Panc1 (cell line): ENCODE results near the gene MACIR. TPM values are rescaled to one million over a fixed set of nuclear protein-coding genes. Genes with fewer than 3 reads are reported as not detected.

Experiments used
- ATAC-seq: fragments of 200-7000 bp; cut with Tn5 transposase; 2 replicates; pipeline ENCODE4 v1.9.1; 2020; ENCODE audit warnings: mild to moderate bottlenecking, moderate library complexity
- BruUV-seq: library from RNA; stranded (reverse); fragments of 400-500 nt; replicated peaks from 2 replicates; lab custom pipeline; 2021; lab: Mats Ljungman, UMichigan
- CTCF ChIA-PET: fragments of 300-600 bp; sonication (Branson Sonifier 250); formaldehyde crosslinking; loops from one replicate; lab custom pipeline; 2022; ENCODE audit warnings: antibody characterized with exemption; lab: Charles Lee
- POLR2A ChIA-PET: fragments of 300-600 bp; sonication (Branson Sonifier 250); formaldehyde crosslinking; loops from one replicate; lab custom pipeline; 2022; ENCODE audit warnings: antibody characterized with exemption; lab: Charles Lee
- DNase-seq: peaks from one replicate; pipeline ENCODE4 v3.0.0-alpha.2; 2010; ENCODE audit warnings: low read depth, low spot score
- H3K27ac ChIP-seq: 2 replicates; pipeline ENCODE4 v1.5.1; 2011; ENCODE audit warnings: mild to moderate bottlenecking, low read length, inconsistent platforms
- H3K27me3 ChIP-seq: fragments of 200-500 bp; sonication (Bioruptor generic); 2 replicates; pipeline ENCODE4 v1.6.0; 2014; ENCODE audit warnings: low read length, inconsistent platforms; ENCODE audit not compliant: control insufficient read depth, insufficient read depth
- H3K36me3 ChIP-seq: fragments of 200-500 bp; sonication (Bioruptor generic); 2 replicates; pipeline ENCODE4 v1.5.1; 2014; ENCODE audit warnings: inconsistent platforms, mild to moderate bottlenecking, low read length, moderate library complexity; ENCODE audit not compliant: control insufficient read depth, insufficient read depth
- H3K4me1 ChIP-seq: 2 replicates; pipeline ENCODE4 v1.5.1; 2011; ENCODE audit warnings: inconsistent platforms, mild to moderate bottlenecking, low read length, moderate library complexity; ENCODE audit not compliant: control insufficient read depth, insufficient read depth
- H3K4me3 ChIP-seq, 2 experiments: 2 replicates each; pipeline ENCODE4 v1.5.1; 2011 to 2012; ENCODE audit warnings: low read depth in 2 of 2, low read length in 2 of 2, mild to moderate bottlenecking in 2 of 2, inconsistent platforms in 1 of 2, moderate library complexity in 1 of 2
- H3K9me3 ChIP-seq: fragments of 200-500 bp; sonication (Bioruptor generic); 2 replicates; pipeline ENCODE4 v1.5.1; 2014; ENCODE audit warnings: low read depth, mild to moderate bottlenecking, inconsistent platforms, low read length, moderate library complexity; ENCODE audit not compliant: control insufficient read depth, insufficient read depth
- POLR2AphosphoS5 ChIP-seq: IDR thresholded peaks from 2 replicates; pipeline ENCODE4 v1.6.1; 2012; ENCODE audit warnings: mild to moderate bottlenecking, low read depth, low read length, moderate library complexity
- TCF7L2 ChIP-seq: IDR thresholded peaks from 2 replicates; pipeline ENCODE4 v1.6.1; 2011; ENCODE audit warnings: mild to moderate bottlenecking, low read depth, low read length, inconsistent platforms
- in situ Hi-C: cut with HindIII; loops from 2 replicates; pipeline ENCODE4 v1.10.0; 2016; ENCODE audit warnings: low sequenced_read_pairs, low pct_unique_long_range_greater_than_20kb
- intact Hi-C: fragments of 100-400 bp; cut with micrococcal nuclease; formaldehyde crosslinking; loops from one replicate; pipeline ENCODE4 v1.10.0; 2022; ENCODE audit not compliant: unreplicated experiment
- total RNA-seq: library from RNA; stranded (reverse); gene quantifications from one replicate; pipeline ENCODE4 v1.2.1, GENCODE V29; 2021; ENCODE audit not compliant: unreplicated experiment

Gene MACIR
- total RNA-seq, 1 experiment from 2014 or later, result 11.0 TPM

DNA sequence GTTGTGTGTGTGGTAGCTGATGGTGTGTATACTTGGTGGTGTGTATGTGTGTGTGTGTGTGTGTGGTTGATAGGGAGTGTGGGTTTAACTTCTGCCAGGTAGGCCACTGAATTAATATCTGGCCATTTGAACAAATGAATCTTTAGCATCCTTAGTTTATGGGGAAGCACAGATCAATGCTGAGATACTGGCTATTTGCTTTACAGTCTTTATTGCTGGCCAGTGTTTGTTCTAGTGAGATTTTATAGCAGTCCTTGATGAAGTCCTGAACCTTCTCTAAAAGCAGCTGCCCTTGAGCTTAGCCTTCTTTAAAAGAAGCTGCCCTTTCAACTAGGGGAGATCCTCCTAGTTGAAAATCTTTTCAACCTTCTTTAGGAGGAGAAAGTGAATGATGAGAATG lies 69.3 kb downstream of the MACIR start:
- in situ Hi-C loops, result no loop called here

More for the DNA sequence above, 69.3 kb downstream of the MACIR start:
- intact Hi-C loops, result no loop called here
- peaks cover 3% of the 10 kb centered on the region; the same call in 1 of the 2 replicates for H3K4me1 ChIP-seq
- H3K4me3 ChIP-seq, result no peak overlapping the region
- H3K27me3 ChIP-seq, result no peaks in the 10 kb centered on the region; the same call in 1 of the 2 replicates
- H3K36me3 ChIP-seq, result no peaks in the 10 kb centered on the region
- ChIA-PET CTCF (no interaction called here), POLR2A (no interaction called here)
- no TSS peak for BruUV-seq
- no peaks in the 10 kb centered on the region for H3K9me3 ChIP-seq
- TF ChIP-seq TCF7L2 (peak; percentile 36; the same call in 1 of the 2 replicates), POLR2AphosphoS5 (no peak)
- no peak for DNase-seq
- H3K27ac ChIP-seq, result no peak overlapping the region
- no peak for ATAC-seq

Other genes starting within 250 kb of the MACIR start
- 4.5 TPM for gene GIN1, start 138.6 kb upstream of the MACIR start, total RNA-seq
- gene PPIP5K2, start 138.5 kb upstream of the MACIR start, total RNA-seq, result 56.8 TPM